A673 (cell line): ENCODE results near the gene CTNNA3. TPM values are rescaled to one million over a fixed set of nuclear protein-coding genes. Genes with fewer than 3 reads are reported as not detected.

Experiments
- BruUV-seq: library from RNA; stranded (reverse); fragments of 400-500 nt; replicated peaks from 2 replicates; lab custom pipeline; 2021; lab: Mats Ljungman, UMichigan
- CTCF ChIA-PET: fragments of 300-600 bp; sonication (Branson Sonifier 250); formaldehyde crosslinking; loops from one replicate; lab custom pipeline; 2022; ENCODE audit warnings: antibody characterized with exemption; lab: Charles Lee
- POLR2A ChIA-PET: fragments of 300-600 bp; sonication (Branson Sonifier 250); formaldehyde crosslinking; loops from one replicate; lab custom pipeline; 2022; ENCODE audit warnings: antibody characterized with exemption; ENCODE audit not compliant: low non-redundant PET; lab: Charles Lee
- DNase-seq: peaks from one replicate; pipeline ENCODE4 v3.0.0-alpha.2; 2015; ENCODE audit warnings: low spot score
- H3K27ac ChIP-seq: fragments of 200-600 bp; sonication (generic); 2 replicates; pipeline ENCODE4 v1.5.1; 2016; ENCODE audit warnings: mixed run types, low read depth, mild to moderate bottlenecking, mixed read lengths, antibody characterized with exemption, low read length; ENCODE audit not compliant: poor library complexity, severe bottlenecking
- H3K27me3 ChIP-seq: fragments of 200-600 bp; sonication (generic); replicated peaks from 2 replicates; pipeline ENCODE4 v1.6.1; 2017; ENCODE audit warnings: mixed run types, low read depth, mild to moderate bottlenecking, mixed read lengths, antibody characterized with exemption, low read length; ENCODE audit not compliant: insufficient read depth, poor library complexity
- H3K36me3 ChIP-seq: fragments of 200-600 bp; sonication (generic); 2 replicates; pipeline ENCODE4 v1.6.1; 2016; ENCODE audit warnings: mixed run types, mild to moderate bottlenecking, mixed read lengths, antibody characterized with exemption, low read length; ENCODE audit not compliant: insufficient read depth, poor library complexity, severe bottlenecking
- H3K4me1 ChIP-seq: fragments of 200-600 bp; sonication (generic); 2 replicates; pipeline ENCODE4 v1.6.1; 2017; ENCODE audit warnings: mixed run types, mild to moderate bottlenecking, mixed read lengths, antibody characterized with exemption, low read length; ENCODE audit not compliant: insufficient read depth, poor library complexity, severe bottlenecking
- H3K4me3 ChIP-seq: fragments of 200-600 bp; sonication (generic); 2 replicates; pipeline ENCODE4 v1.5.1; 2016; ENCODE audit warnings: low read depth, mixed run types, mild to moderate bottlenecking, mixed read lengths, low read length; ENCODE audit not compliant: poor library complexity, severe bottlenecking
- H3K9me3 ChIP-seq: fragments of 200-600 bp; sonication (generic); 2 replicates; pipeline ENCODE4 v1.6.1; 2016; ENCODE audit warnings: mixed run types, low read depth, mild to moderate bottlenecking, mixed read lengths, antibody characterized with exemption, low read length; ENCODE audit not compliant: poor library complexity, severe bottlenecking
- EZH2 ChIP-seq: fragments of 200-600 bp; sonication (generic); IDR thresholded peaks from 2 replicates; pipeline ENCODE4 v1.6.1; 2017; ENCODE audit warnings: borderline replicate concordance, low read depth, mild to moderate bottlenecking, mixed read lengths, antibody characterized with exemption, low read length; ENCODE audit not compliant: poor library complexity, severe bottlenecking
- intact Hi-C: fragments of 100-400 bp; cut with micrococcal nuclease; formaldehyde crosslinking; loops from one replicate; pipeline ENCODE4 v1.10.0; 2022; ENCODE audit not compliant: unreplicated experiment
- total RNA-seq: library from RNA; stranded (reverse); gene quantifications from 2 replicates; pipeline ENCODE4 v1.2.3, GENCODE V29; 2021
- TF ChIP-seq, protein P1 (sequence below): fragments of 300-800, 200-600 bp; sonication (generic); conservative IDR thresholded peaks from 2 replicates; pipeline ENCODE4 v1.5.1; 2017; ENCODE audit warnings: low read depth, mild to moderate bottlenecking, antibody characterized with exemption, low read length, moderate library complexity, mixed read lengths

The CTNNA3 gene
- total RNA-seq, 1 experiment from 2014 or later: not detected

DNA sequence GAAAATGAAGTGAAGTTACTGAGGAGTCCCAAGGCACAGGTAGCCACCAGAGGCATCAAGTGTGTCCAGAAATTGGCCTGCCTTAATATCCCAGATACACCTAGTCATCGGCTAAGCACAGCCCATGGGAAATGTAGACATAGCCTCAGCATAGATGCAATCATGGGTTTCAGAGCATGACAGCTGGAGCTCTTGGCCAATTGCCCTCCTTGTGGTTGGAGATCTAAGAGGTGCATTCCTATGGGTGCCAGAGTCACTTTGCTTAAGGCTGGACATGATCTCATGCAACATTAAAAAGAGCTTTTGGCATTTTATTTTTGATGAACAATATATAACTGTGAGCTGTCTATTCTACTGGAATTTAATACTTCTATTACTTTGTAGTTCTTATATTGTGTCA lies 1528.2 kb downstream of the CTNNA3 start:
- no peaks in the 10 kb centered on the region for H3K4me1 ChIP-seq

DNA sequence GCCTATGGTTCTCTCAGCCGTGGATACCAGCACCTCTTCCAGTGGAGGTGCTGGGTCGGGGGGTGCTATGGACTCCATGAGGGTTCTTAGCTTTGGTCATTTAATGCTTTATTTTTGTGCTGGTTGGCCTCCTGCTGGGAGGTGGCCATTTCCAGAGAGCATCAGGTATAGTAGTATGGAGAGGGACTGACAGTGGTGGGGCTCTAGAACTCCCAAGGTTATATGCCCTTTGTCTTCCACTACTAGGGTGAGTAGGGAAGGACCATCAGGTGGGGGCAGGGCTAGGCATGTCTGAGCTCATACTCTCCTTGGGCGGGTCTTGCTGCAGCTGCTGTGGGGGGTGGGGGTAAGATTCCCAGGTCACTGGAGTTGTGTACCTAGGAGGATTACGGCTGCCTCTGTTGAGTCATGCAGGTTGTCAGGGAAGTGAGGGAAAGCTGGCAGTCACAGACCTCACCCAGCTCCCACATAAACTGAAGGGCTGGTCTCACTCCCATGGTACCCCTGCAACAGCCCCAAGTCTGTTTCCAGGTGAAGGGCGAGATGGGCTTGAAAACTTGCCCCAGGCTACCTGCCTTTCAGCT lies 1533.3 kb downstream of the CTNNA3 start:
- TF ChIP-seq, protein P1, sequence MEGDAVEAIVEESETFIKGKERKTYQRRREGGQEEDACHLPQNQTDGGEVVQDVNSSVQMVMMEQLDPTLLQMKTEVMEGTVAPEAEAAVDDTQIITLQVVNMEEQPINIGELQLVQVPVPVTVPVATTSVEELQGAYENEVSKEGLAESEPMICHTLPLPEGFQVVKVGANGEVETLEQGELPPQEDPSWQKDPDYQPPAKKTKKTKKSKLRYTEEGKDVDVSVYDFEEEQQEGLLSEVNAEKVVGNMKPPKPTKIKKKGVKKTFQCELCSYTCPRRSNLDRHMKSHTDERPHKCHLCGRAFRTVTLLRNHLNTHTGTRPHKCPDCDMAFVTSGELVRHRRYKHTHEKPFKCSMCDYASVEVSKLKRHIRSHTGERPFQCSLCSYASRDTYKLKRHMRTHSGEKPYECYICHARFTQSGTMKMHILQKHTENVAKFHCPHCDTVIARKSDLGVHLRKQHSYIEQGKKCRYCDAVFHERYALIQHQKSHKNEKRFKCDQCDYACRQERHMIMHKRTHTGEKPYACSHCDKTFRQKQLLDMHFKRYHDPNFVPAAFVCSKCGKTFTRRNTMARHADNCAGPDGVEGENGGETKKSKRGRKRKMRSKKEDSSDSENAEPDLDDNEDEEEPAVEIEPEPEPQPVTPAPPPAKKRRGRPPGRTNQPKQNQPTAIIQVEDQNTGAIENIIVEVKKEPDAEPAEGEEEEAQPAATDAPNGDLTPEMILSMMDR: no peak
- TF ChIP-seq EZH2: no peak
- CTCF ChIA-PET: no interaction called here
- no peaks in the 10 kb centered on the region for H3K9me3 ChIP-seq
- intact Hi-C loops: no loop called here
- no peak overlapping the region for H3K4me3 ChIP-seq
- POLR2A ChIA-PET: no interaction called here
- H3K36me3 ChIP-seq: no peaks in the 10 kb centered on the region
- no peaks in the 10 kb centered on the region for H3K27me3 ChIP-seq
- no TSS peak for BruUV-seq
- no peak for DNase-seq
- no peaks in the 10 kb centered on the region for H3K4me1 ChIP-seq
- H3K27ac ChIP-seq: no peak overlapping the region

More for the DNA sequence above, 1528.2 kb downstream of the CTNNA3 start:
- no peak overlapping the region for H3K27ac ChIP-seq
- H3K9me3 ChIP-seq: no peaks in the 10 kb centered on the region
- no peak overlapping the region for H3K4me3 ChIP-seq
- H3K27me3 ChIP-seq: no peaks in the 10 kb centered on the region
- no peak for TF ChIP-seq EZH2
- TF ChIP-seq, protein P1: no peak
- no peak for DNase-seq
- intact Hi-C loops: no loop called here
- ChIA-PET CTCF (no interaction called here), POLR2A (no interaction called here)
- no peaks in the 10 kb centered on the region for H3K36me3 ChIP-seq
- no TSS peak for BruUV-seq

DNA sequence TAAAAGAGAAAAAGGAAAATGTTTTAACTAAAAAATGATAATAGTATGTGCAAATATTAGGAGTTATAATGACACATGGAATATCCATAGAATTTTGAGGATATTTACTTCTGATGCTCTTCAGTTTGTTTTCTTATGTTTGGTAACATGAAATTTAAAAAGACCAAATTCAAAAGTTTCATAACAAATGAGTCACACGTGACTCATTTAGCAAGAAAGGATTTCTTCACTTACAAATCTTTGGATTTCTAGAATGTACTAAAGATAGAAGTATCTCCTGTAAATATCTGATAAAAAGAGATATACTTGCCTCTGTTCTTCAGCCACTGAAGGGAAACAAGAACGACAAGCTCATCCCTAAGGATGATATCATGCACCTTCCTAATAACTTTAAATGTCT lies 1544.6 kb downstream of the CTNNA3 start:
- intact Hi-C loops: no loop called here
- Histone ChIP-seq H3K4me3 (no peak overlapping the region), H3K27ac (no peak overlapping the region), H3K9me3 (no peaks in the 10 kb centered on the region), H3K36me3 (no peaks in the 10 kb centered on the region), H3K27me3 (no peaks in the 10 kb centered on the region), H3K4me1 (no peaks in the 10 kb centered on the region)
- ChIA-PET CTCF (no interaction called here), POLR2A (no interaction called here)
- DNase-seq: no peak
- no peak for TF ChIP-seq EZH2
- TF ChIP-seq, protein P1: no peak
- no TSS peak for BruUV-seq
